ENCODE results near the gene SUSD6.

The SUSD6 gene, protein sequence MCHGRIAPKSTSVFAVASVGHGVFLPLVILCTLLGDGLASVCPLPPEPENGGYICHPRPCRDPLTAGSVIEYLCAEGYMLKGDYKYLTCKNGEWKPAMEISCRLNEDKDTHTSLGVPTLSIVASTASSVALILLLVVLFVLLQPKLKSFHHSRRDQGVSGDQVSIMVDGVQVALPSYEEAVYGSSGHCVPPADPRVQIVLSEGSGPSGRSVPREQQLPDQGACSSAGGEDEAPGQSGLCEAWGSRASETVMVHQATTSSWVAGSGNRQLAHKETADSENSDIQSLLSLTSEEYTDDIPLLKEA

DNA sequence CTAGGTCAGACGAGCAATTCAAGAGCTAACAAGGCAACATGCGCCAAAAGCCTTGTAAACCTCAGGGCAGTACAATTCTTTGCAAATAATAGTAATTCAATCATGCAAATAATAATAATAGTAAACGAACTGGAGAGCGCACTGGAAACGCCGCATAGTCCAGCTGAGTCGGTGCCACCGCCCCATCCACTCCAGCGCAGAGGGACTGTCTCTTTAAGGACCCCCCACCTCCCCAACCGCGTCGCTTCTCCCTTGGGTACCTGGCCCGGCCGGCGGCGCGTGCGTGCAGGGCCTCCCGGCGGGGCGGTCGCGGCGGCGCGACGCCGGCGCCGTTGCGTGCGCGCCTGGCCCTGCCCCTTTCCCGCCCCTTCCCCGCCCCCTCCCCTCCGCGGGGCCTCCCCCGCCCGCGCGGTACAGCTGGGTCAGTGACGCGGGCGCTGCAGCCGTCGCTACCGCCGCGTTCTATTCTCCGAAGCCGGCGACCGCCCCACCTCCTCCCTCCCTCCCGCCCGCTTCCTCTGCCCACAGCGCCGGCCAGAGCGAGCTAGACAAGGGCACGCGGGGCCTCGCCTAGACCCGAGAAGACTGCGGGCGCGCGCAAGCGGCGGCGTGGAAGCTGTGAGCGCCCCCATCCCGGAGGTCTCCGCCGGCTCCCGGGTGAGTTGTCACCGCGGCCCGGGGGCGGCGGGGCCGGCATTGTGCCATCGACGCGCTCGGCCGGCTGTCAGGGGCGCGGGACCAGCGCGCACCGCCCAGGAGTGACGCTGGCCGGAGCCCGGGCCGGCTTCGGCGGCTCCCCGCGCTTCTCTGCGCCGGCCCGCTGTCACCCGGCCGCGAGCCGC lies at the start of gene SUSD6:
Gene SUSD6 (plus strand): TSS at position 425 of the 842 bp plus-strand sequence. CDS start 46,997 bp downstream, outside the sequence.
- peak; percentile 95 for DNase-seq (ENCODE audit: low read depth, low spot score)

DNA sequence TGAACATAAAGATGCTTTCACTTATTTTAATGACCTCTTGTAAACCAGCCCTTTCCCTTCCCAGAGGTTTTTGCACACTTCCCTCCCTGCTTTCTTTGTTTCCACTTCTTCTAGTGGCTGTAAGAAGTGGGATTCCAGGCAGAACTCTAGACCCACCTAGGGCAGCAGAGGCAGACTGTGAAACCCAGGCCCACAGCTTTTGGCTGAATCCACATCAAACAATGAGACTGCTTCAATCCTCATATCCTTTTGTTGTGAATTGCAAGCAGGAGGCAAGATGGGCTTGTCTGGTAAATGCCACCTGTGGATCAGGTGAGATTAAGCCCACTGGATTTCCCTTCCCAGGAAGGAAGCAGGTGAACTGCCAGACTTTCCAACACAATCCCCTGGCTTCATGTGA lies 49.5 kb upstream of the SUSD6 start:
- DNase-seq (ENCODE audit: low read depth, low spot score), result no peak

DNA sequence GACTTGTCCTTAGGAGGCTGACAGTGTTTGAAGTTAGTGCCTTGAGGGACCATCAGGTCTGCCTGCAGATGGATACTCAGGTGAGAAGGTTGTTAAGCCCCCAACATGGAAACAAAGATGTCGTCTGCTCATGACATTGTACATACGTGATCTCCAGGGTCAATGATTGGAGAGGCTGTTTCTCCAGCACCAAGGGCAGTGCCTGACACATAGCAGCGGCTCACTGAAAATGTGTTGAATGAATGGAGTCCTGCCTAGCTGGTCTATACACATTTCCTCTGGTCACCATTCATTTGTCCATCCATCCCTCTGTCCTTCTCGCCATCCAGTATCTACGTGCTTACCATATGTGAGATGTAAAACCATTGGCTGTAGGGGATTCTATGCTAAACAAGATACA lies 43.8 kb upstream of the SUSD6 start:
- DNase-seq (ENCODE audit: low read depth, low spot score), result no peak

DNA sequence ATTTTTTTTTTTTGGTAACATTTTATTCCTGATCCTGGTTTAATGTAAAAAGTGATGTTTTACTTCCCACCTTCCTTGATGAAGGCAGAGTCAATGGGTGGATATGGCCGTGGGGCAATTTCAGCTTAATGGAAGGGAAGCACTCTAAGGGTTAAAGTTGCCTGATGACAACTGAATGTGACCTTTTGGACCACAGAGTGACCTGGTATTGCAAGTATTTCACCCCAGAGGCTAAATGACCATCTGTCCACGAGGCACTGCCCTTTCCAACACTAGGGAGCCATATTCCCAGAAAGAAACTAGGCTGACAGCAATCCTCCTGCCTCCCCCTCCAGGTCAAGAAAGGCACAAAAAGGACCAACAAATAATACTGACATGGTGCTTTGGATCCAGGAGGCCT lies 41.5 kb upstream of the SUSD6 start:
- DNase-seq (ENCODE audit: low read depth, low spot score), result no peak

DNA sequence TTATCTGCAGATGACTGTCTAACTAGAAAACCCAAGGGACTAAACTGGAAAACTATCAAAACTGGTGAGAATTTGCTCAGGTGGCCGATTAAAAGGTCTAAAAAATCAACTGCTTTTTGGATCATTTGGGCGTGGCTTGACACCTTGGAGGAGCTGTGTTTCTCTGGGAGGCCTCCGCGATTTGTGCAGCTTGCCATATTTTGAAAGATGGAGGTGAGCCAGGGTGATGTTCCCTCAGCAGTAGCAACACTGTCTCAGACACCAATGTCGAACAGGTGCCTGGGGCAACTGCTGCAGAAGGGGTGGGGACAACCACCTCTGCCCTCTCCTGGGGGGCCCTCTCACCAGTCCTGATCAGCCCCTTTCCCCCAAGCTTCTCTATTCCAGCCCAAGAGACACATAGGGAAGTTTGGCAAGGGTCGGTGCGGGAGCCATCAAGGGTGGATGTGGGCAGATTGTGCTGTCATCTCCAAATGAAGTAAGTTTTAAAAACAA lies 40.5 kb upstream of the SUSD6 start:
- DNase-seq (ENCODE audit: low read depth, low spot score), result no peak

DNA sequence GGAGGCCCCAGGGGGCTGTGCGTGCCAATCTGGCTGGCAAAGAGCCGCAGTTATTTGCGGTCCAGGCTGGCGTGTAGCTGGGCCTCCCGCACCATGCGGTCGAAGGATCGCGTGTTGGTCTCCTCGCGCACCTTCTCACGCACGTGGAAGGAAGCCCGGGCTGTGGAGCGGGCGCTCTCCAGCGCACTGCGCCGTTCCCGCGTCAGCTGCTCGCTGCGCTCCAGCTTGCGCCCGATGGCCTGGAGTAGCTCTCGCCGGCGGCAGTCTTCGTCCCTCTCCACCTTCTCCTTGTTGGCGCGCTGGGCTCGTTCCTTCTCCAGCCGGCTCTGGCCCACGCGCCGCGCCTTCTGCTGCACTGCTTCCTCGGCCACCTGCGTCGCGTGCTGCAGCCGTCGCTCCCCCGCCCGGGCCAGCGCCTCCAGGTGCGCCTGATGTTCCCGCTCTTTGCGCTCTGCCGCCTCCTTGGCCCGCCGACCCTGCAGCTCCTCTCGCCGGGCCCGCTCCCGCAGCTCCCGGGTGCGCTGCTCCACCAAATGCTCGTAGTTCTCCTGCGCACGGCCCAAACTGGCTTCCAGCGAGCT lies 39.9 kb upstream of the SUSD6 start:
- no peak for DNase-seq (ENCODE audit: low read depth, low spot score)

DNA sequence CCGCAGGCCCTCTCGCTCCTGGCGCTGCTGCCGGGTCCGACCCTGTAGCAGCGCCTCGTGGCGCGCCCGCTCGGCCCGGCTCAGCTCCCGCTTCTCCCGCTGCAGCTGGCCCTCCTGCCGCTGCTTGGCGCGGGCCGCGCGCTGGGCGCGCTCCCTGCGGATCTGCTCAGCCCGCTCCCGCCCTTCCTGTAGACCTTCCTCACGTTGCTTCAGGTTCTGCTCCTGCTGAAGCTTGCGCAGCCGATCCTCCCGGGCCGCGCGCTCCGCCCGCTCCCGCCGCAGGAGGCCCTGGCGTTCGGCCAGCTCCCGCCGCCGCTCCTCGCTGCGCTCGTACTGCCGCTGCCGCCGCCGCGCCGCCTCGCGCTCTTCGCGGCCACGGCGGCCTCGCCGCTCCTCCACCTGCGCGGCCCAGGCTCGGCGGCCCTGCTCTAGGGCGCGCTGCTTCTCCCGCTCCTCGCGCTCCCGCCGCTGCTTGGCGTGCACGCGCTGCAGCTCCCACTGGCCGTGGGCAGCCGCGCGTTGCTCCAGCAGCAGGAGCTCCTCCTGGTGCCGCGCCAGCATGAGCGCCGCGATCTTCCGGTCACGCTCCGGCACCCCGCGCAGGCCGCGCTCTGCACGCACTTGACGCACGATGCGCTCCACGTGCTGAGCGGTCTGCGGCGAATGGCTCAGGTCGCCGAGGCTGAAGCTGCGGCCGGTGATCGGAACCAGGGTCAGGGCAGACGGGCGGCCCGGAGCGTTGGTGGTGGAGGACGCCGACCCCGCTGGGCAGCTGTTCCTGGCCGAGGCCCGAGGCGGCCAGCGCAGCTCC lies 39.2 kb upstream of the SUSD6 start:
- DNase-seq (ENCODE audit: low read depth, low spot score), result no peak

DNA sequence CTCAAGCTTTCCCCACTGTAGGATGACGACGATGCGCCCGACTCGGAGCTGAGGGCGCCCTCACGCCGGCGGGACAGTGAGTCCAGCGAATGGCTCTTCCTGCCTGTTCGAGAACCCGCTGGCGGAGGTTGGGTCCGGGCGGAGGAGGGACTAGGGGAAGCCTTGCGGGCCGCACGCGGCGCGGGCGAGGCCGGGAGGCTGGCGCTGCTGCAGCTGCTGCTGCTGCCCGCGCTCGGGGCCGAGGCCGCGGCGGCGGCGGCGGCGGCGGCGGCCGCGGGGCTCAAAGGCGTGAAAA lies 38.6 kb upstream of the SUSD6 start:
- DNase-seq (ENCODE audit: low read depth, low spot score), result no peak

DNA sequence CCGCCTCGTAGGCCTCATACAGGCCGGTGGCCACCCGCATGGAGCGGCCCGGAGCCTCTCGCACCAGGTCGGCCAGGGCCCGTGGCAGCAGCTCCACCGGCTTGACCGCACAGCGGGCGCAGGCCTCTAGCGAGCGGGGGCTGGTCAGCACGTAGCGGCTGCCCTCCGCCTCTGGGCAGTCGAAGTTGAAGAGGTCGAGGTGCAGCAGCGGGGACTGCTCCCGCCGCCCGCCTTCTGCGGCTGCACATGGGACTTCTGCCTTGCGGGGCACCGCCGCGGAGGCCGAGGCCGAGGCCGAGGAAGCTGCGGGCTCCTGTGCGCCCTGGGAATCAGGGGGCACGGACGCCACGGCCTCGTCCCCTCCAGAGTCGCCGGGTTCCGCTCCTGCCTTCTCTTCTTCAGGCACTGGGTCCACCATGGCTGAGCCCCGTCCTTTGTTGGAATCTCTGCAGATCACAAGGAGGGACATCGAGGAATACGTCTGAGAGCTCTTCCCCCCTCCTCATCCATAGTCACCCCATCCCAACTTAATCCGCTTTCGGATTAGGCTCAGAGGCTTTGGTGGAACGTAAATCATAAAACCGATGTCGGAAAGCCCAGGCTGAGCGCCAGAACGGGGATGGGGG lies 38.1 kb upstream of the SUSD6 start:
- DNase-seq (ENCODE audit: low read depth, low spot score), result no peak

DNA sequence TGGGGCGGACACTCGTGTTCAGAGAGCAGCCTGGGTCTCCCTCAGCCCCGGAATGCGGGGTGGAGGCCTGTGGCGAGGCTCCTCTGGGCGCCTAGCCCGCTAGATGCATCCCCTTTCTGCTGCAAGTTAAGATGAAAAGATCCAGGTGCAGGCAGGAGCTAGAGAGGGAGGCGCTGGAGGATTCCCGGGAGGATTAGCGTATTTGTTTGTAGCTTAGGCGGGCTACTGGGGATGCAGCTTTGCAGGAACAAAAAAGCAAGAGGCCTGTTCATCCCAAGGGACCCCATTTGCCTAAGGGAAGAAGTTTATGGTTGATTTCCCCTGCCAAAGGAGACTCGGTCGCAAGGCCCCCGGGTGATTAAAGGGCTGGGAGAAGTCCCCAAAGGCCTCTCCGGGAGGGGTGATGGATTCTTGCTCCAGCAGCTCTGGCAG lies 37.5 kb upstream of the SUSD6 start:
- peak; percentile 21 for DNase-seq (ENCODE audit: low read depth, low spot score)

DNA sequence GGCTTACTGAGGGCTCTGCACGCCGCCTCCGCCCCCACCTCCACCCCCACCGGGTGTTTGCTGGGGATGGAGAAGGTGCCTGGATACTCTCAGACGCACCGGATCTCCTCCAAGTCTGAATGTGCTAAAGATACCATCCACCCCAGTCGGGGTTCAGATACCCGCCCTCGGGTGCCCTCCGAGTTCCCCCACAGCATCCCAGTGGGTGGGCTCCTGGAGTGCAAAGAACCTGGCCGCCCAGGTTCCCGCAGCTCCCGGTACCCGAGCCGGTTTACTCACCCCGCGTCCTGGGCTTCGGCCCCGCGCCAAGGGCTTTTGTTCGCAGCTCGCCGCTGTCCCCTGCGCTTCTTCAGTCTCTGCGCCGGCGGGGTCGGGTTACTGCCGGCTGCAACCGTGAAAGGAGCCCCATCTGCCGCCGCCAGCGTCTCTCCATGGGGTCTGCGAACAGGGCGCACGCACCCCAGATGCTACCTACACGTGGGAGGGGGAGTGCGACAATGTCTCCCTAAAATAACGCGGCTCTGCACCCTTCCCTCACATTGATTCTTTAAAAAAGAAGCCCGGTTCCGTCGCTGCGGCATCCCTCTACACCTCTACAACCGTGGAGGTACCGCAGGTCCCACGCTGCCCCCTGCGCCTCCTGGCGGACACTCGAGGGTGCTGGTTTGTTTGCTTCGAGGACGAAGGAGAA lies 37.0 kb upstream of the SUSD6 start, which contains the start of gene CCDC177:
Gene CCDC177 (minus strand): TSS at position 609 of the 691 bp plus-strand sequence. CDS start 1,249 bp downstream, outside the sequence.
- peak; percentile 72 for DNase-seq (ENCODE audit: low read depth, low spot score)

DNA sequence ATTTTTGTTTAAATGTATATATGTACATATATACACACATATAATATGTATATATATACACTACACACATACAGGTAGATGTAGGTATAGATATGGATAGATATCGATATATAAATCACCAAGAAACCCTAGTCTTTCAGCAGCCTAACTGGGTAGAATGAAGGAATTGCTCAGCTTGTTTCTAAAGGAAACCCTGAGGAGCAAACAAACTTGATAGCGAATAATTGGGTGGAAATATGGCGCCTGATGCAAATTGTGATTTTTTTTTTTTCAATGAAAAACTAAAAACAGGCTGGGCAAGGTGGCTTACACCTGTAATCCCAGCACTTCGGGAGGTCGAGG lies 36.5 kb upstream of the SUSD6 start:
- no peak for DNase-seq (ENCODE audit: low read depth, low spot score)

DNA sequence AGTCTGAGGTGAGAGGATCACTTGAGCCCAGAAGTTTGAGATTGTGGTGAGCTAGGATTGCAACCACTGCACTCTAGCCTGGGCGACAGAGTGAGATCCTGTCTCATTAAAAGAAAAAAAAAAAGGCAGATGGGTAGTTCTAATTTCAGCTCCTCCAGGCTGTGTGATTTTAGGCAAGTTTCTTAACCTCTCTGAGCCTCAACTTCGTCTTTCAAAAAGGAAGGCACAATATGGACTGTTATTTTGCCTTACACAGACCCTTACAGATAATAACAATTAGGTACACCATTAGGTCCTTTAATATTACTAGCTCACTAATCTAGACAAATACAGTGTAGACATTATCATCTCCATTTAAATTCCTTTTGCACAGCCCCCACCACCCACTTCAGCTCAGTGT lies 31.9 kb upstream of the SUSD6 start:
- no peak for DNase-seq (ENCODE audit: low read depth, low spot score)

DNA sequence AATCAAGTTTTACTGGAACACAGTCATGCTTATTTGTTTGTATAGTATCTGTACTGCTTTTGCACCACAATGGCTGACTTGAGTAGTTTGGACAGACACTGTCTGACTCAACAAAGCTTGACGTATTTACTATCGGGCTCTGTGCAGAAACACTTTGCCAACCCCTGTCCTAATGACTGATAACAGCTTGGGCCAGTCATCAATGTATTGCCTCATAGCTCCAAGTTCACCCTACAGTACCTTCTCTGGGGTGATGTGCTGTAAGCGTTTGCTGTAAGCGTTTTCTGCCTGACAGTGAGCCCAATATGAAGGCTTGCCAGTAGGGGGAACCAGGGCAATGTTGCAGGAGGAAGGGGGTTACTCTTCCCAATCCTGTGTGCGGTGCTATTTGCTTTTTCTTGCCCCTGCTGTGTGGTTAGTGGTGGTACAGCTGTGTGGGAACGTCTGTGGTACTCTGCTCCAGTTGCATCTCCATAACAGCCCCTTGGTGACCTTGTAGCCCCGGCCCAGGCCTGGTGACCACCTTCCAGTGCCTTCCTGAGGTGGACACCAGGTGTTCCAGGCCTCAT lies 31.3 kb upstream of the SUSD6 start:
- peak; percentile 63 for DNase-seq (ENCODE audit: low read depth, low spot score)

DNA sequence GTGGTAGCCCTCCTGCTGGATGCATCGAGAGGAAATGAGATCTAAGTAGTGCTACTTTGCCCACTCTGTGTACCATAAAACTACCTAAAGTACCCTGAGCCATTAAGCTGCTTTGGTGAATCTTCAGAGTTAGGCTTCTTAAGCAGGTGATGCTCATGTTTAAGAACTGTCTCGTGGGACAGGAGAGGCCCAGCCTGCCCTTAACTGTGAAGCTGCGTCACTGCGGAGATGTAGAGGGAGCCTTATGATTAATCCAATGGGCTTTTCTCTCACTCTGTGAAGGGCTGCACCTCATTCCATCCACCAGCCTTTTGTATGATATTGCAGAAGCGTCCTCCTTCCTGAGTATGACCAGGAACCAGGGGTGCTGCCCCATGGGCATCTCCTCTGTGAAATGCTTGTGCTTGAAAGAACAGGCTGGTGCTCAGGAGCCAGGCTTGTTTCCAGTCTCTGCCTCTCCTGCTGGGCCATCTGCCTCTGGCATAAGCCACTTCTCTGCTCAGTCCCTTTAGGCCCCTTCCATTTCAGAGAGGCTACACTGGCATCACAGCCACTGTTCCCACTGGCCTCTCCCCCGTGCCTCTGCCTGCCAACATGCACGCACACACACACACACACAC lies 30.0 kb upstream of the SUSD6 start:
- no peak for DNase-seq (ENCODE audit: low read depth, low spot score)

DNA sequence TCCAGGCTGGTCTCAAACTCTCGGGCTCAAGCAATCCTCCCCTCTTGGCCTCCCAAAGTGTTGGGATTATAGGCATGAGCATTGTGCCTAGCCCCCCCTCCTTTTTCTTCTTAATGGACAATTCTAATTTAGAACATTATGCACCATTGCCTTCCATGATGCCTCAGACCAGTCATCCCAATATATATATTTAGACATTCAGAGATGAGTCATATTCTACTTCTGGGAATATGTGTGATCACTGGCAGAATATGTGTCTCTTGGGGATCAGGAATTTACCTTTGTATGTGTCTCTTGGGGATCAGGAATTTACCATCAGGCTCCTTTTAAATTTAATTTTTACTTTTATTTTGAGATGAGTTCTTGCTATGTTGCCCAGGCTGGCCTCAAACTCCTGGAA lies 29.2 kb upstream of the SUSD6 start:
- DNase-seq (ENCODE audit: low read depth, low spot score), result no peak

DNA sequence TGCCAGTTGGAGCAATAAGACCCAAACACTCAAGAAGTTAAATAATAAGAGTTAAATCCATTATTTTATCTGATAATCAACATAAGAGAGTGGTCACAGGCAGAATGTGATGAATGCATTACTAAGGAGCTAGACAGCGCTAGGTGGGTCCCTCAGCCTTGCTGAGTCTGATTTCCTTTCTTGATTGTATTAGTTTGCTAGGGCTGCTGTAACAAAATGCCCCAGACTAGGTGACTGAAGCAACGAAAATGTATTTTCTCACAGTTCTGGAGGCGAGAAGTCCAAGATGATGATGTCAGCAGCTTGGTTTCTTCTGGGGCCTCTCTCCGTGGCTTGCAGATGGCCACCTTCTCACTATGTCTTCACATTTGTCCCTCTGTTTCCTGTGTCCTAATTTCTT lies 28.6 kb upstream of the SUSD6 start:
- no peak for DNase-seq (ENCODE audit: low read depth, low spot score)

DNA sequence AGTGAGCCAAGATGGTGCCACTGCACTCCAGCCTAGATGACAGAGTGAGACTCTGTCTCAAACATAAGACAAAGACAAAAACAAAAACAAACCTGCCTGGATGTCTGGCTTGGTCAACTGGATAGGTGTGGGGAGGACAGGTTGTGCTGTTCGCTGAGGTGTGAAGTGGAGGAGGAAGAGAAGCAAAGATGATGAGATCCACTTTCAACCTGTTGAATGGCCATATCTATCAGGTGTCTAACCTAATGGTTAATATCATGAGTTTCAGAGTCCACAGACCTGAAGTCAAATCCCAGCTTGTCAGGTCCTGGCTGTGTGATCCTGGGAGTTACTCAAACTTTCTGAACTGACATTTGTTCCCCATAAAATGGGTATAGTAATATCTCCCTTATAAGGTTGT lies 27.0 kb upstream of the SUSD6 start:
- DNase-seq (ENCODE audit: low read depth, low spot score), result no peak

DNA sequence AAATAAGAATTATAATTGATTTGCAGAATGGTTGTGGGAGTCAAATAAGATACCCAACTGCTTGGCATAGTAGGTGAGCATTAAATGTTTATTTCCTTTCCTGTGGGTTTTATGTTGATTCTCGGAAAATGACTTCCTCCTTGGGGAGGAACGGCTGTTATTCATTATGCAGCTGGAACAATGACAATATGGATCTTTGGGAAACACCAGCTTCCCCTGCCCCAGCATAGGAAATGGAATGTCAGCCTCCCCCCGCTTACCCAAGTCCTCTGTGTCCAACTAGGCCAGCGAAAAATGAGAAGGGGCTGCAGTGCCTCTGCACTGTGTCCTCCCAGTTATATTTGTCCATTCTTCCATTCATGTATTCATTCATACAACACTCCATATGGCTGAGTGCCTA lies 25.0 kb upstream of the SUSD6 start:
- no peak for DNase-seq (ENCODE audit: low read depth, low spot score)

DNA sequence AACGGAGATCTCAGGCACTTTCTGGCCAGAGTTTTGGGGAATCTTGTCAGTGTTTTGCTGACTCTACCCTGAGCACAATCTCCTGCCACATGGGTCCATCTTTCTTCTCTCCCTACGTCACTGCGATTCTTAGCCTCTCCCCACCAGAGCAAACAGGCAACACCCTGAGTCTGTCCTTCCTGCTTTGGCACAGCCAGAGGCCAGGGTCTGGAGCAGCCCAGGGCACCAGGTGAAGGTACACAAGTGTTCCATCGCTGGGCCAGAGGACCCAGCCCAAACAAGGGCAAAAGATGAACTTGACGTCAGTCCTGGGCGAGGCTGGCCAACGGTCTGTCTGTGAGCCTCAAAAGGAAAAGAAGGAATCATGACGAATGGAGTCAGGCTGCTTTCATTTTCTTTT lies 24.0 kb upstream of the SUSD6 start:
- no peak for DNase-seq (ENCODE audit: low read depth, low spot score)
